ENCODE results near the gene LMO7.
"Not testable (repeated sequence)": the region's sequence is repeated elsewhere in the genome, so short reads cannot be mapped to it uniquely, and the experiment has no call there.

LMO7 gene

DNA sequence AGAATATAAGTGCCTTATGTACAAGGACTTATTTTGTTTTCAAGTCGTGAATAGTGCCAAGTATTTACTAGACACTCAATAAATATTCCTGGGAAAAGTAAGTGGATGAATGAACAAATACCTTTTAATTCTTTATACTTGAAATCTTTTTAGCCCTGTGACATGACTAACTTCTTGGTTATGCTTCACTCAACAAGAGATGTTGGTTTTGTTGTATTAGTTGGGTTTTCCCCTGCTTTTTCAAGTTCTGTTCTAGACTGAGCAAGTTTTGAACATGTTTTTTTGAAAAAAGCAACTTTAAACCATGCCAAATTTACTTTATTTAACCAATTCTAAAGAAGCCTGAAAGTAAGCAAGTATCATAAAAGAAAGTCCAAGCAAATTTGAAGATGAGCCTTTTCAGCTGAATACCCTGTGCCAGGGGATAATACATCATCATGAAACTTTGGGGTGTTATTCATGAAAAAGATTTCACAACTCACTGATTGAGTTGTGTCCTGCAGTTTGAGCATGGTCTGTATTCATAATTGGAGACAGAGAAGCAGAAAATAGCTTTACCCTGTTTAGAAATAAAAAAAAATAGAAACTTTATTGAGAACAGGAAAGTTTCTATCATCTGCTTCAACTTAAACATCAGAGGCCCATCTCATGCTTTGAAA lies 11.1 kb downstream of the LMO7 start:
- no peak for DNase-seq (ENCODE audit: low spot score)

DNA sequence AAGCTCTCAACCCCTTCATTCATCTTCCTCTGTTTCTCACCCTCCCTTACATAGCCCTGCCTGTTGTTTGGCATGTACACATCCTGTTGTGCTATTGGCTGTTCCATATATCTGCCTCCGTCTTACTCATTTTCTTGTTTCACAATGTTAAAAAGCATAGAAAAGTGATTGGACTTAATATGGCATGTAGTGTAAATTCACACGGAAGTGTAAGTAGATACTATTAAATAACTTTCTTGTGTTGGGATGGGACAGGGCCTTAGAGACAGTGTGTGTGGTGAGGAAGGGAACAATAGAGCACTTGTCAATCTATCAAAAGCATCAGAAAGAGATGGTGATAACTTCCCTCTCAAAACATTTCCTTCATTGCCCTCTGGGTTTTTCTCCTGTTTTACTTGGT lies 12.3 kb downstream of the LMO7 start:
- no peak for DNase-seq (ENCODE audit: low spot score)

DNA sequence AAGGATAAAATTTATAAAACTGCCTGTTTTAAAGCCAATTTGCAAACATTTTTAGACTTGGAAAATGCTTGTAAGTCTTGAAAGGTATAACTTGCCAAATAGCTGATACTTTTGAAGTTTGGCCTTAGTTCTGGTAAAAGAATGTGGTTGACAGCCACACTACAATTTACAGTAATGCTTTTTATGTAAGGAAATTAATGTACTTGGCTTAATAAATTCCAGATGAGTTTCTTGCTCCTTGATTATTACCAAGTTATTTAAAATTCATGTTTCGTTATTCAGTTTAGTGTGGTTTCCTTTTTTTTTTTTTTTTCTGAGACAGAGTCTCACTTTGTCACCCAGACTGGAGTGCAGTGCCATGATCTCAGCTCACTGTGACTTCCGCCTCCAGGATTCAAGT lies 14.9 kb downstream of the LMO7 start:
- no peak for DNase-seq (ENCODE audit: low spot score)

DNA sequence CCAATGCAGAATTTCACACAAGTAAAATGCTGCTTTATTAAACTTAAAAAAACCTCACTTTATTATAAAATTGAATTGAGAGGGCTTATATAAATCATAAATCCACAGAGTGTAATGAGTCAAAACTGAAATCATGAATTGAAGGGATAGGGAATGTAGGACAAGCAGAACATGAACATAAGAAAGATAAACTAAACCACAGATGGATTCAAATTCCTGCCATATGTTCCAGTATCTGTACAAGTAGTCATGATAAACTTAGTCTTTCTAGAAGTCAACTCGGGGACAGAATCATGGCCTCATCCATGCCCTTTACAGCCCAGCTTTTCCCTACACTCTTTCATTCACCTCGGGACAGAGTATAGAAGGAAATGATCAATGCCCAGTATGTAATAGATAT lies 16.6 kb downstream of the LMO7 start:
- DNase-seq (ENCODE audit: low spot score), result no peak

DNA sequence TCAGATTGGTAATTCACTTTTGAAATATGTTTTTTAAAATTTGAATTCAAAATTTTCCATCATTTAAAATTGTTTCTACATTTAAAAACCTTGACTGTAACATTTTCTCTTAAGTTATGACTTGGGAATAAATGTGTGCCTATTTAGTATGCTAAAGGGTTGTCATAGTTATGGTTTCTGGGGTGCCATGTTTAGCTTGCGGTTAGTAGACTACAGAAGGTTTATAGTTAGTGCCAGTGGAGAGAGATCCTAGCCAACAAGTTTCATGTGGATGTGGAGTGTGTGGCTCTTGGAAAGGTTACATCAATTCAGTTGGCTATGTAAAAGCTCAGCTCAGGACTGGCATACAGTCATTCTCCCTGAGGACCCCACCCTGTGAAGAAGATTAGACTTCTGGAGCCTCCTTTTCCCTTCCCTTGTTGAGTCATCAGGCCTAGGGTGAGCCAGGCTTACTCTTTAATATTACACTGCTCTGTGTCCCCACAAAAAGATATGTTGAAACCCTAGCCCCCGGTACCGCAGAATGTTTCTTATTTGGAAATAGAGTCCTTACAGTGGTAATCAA lies 20.4 kb downstream of the LMO7 start:
- DNase-seq (ENCODE audit: low spot score), result no peak

DNA sequence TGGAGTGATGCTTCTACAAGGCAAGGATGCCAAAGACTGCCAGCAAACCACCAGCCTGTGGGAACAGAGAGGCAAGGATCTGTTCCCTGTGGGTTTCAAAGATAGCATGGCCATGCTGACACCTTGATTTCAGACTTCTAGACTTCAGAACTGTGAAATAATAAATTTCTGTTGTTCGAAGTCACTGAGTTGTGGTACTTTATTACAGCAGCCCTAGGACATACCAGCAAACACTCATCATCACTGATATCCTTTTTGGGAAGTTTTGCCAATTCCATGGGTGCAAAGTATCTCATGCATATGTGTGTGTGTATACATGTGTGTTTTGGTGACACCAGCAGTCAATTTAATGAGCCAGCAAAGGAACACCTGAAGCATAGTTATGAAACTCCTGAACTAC lies 21.0 kb downstream of the LMO7 start:
- DNase-seq (ENCODE audit: low spot score), result no peak

DNA sequence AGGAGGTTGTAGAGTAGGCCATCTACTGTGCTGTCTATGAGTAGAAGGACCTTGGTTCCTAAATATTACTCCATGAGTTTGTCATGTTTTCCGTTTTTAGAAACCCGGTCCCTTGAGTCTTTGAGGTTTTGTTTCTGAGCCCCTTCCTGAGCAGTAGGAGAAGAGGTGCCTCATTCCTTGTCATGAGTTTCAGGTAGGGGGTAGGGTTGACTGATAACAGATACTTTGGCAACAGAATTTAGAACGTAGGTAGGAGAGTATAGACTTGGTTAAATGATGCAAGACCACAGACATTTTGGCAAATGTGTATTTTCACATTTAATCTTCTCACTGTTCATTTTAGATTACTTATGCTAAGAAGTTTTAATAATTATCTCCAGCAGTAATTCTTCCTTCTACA lies 24.6 kb downstream of the LMO7 start:
- DNase-seq (ENCODE audit: low spot score), result no peak

DNA sequence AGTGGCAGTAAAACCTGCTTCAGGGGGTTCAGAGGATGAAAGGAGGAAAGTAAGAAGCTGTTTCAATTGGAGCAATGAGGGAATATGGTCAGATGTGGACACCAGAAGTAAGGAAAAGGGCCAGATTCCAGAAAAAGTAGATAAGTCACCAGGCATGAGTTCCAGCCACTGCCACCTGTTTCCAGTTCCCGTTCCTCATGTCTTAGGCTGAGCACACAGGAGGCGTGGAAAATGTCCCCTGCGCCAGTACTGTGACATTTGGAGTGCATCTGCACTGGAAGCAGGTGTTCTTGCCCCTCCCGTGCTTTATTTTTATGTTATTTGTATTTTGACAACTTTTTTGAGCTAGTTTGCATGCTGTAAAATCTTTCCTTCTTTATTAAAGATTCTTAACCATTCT lies 25.3 kb downstream of the LMO7 start:
- no peak for DNase-seq (ENCODE audit: low spot score)

DNA sequence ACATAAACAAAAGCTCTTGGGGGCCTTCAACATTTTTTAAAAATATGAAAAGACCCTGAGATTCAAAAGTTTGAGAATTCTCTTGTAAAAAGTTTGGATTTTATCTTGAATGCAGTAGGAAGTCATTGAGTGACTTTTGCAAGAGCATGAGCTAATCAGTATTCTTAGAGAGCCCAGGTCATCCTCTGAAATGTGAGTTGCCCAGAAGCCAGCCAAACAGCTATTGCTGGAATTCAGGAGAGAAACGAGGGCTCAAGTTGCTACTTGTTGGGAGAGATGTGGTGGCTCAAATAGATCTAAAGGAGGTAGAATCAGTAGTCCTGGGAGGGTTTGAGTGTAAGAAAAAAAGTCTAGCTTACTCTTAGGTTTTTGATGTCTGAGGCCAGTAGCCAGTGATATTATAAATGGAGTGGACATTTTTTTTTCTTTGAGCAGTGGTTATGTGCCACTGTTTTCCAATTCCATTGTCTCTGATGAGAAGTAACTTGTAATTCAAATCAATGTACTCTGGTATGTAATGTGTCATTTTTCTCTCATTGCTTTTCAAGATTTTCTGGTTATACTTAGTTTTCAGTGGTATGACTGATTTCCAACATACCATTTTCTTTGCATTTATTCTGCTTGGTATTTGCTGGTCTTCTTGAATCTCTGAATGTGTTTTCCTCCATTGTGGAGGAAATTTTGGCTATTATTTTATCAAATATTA lies 30.7 kb downstream of the LMO7 start:
- DNase-seq (ENCODE audit: low spot score), result no peak

DNA sequence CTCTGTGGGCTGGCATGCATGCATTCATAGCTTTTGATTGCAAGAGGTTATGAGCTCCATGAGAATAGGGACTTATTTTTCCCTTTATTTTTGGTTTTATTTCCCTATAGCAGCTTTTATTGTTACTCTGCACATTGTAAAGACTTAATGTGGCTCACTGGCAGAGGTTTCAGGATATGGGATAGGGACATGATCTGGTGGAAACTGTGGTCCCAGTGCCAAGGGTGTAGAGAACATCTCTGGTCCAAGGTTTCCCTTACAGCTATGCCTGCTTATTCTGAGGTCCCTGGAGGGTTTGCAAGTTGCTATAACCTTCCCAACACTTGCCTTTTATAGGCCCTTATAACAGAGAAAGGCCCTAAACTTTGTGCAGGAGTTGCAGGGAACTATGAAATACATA lies 33.6 kb downstream of the LMO7 start:
- DNase-seq (ENCODE audit: low spot score), result no peak

DNA sequence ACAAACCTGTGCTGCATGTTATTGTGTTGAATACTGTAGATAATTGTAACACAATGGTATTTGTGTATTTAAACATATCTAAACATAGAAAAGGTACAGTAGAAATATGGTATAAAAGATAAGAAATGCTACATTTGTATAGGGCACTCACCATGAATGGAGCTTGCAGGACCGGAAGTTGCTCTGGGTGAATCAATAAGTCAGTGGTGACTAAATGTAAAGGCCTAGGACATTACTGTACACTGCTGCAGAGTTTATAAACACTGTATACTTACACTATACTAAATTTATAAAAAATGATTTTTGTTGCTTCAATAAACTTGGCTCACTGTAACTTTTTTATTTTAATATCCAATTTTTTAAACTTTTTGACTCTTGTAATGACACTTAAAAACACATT lies 34.4 kb downstream of the LMO7 start:
- DNase-seq (ENCODE audit: low spot score), result no peak

DNA sequence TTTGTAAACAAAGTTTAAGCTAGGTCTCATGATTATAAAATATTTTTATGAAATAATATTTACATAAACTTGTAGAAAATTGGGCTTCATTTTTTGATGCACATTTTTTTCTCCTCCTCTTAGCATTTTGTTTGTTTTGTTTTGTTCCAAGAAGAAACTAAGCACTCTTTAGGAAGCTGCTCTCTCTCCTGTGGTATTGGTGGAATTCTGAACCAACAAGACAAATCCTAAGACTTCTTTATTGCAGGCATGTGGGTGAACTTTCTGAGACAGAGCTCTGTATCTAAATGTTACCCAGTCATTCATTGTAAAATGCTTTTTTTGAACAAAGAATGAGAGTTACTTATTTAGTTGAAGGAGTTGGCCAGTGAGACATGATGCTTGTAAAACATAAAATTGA lies 39.3 kb downstream of the LMO7 start:
- no peak for DNase-seq (ENCODE audit: low spot score)

DNA sequence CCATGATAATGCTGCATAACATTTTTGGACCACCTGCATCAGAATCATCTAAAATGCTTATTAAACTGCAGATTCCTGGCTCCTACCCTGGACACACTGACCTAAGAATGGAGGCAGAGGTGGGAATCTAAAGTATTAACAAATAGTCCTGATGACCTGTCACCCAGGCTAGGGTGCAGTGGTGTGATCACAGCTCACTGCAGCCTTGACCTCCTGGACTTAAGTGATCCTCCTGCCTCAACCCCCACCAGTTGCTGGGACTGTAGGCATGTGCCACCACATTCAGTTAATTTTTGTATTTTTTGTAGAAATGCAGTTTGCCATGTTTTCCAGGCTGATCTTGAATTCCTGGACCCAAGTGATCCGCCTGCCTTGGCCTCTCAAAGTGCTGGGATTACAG lies 43.3 kb downstream of the LMO7 start:
- DNase-seq (ENCODE audit: low spot score), result no peak

DNA sequence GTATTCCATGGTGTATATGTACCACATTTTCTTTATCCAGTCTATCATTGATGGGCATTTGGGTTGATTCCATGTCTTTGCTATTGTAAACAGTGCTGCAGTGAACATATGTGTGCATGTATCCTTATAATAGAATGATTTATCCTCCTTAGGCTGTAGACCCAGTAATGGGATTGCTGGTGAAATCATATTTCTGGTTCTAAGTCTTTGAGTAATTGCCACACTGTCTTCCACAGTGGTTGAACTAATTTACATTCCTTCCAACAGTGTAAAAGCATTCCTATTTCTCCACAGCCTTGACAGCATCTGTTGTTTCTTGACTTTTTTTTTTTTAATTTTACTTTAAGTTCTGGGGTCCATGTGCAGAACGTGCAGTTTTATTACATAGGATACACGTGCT lies 44.1 kb downstream of the LMO7 start:
- DNase-seq (ENCODE audit: low spot score), result not testable (repeated sequence)

DNA sequence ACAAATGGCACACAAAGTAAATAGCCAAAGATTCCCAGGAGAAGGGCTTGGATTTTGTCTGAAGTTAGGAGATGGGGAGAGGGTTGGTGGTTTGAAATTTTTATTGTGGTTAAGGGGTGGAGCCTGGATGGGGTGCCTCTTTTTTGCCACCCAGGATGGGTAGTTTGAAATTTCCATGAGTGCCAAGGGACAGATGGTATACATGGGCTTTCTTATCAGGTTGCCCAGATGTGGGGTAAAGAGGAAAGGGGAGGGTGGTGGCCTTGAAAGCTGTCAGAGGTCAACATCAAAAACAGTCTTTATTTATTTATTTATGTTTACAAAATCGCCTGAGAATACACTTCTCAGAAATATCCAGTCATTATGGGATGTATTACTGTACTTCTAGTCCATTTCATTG lies 46.2 kb downstream of the LMO7 start:
- DNase-seq (ENCODE audit: low spot score), result no peak

DNA sequence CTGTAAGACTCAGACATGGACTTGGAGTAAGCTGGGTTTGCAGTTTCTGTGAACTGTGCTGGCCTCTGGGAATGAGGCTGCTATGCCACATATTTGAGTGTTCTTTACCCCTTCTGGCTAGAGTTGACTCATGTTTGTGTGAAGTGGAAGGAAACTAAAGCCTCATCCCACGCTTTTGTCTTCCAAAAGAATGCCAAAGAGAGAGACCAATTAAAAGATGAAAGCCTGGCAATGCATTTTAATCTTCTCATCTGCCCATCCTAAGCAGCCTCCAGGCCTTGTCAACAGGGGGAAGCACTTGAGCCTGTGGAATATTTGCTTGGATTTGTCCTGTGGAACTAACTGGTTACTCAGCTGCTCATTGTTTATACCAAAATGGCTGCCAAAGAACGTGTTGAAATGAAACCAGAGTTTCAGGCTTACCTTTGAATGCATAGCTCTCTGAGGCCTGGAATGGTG lies 49.1 kb downstream of the LMO7 start:
- DNase-seq (ENCODE audit: low spot score), result no peak

DNA sequence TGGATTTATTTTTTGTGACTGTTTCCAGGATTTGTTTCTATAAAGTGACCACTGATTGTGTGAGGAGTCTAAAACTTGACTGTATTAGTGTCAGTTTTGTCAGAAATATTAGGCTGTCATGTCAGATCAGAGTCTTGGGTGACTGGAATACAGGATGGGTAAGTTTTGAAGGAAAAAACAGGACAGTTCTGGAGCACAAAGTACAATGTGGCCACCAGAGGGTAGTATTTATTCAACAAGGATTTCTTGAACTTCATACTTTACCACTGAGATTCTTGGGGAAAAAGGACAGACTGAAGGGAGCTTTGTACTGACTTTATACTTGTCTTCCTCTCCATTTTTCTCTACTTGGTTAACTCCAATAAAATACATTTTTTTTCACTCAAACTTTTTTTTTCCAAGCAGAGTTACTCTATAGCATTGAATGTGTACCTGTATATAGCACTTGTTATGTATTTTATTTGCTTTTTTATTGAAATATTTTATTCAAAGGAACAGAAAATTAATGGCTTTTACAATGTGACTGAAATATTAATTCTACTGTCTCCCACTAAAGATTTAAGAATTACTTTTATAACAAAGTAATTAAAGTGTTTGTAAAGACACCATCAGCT lies 51.1 kb downstream of the LMO7 start:
- DNase-seq (ENCODE audit: low spot score), result no peak

DNA sequence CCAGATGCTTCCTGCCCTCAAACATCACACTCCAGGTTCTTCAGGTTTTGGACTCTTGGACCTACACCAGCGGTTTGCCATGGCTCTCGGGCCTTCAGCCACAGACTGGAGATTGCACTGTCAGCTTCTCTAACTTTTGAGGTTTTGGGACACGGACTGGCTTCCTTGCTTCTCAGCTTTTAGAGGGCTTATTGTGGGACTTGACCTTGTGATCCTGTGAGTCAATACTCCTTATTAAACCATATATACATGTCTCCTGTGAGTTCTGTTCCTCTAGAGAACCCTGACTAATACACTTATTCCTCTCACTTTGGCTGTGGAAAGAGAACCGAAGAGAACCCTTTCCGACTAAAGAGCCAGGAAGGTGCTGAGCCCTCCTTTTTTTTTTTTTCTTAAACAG lies 53.6 kb downstream of the LMO7 start:
- no peak for DNase-seq (ENCODE audit: low spot score)

DNA sequence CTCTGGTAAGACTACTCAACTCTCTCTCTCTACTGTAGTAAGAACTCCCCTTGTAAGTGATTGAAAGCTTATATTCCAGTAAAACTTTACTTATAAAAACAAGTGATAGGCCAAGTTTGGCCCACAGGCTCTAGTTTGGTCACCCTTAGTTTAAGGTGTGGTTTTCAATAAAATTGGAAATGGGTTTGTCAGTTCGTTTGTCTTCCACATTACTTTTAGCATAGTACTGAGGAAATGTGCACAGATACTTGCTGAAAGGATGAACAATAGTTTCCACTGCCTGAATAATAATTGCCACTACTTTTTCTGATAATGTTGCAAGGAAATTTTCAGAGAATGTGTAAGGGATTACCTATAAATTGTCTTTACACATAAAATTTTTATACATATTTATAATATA lies 54.5 kb downstream of the LMO7 start:
- DNase-seq (ENCODE audit: low spot score), result no peak

DNA sequence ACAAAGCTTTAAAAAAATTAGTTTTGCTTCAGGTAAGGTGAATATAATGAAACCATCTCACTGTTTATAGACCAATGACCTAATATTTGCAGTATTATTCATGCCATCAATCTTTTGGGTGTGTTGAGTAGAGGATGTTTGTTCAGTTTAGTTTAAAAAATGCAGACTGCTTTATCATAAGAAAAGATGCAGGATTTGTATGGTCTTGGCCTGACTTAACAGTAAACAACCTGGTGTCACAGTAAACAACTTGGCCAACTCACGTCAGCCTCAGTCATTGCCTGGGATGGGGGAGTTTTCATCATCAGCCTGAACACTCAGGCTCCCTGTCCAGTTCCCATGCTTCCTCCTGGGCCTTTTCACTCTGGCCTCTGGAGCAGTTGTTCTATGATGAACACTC lies 55.1 kb downstream of the LMO7 start:
- no peak for DNase-seq (ENCODE audit: low spot score)

DNA sequence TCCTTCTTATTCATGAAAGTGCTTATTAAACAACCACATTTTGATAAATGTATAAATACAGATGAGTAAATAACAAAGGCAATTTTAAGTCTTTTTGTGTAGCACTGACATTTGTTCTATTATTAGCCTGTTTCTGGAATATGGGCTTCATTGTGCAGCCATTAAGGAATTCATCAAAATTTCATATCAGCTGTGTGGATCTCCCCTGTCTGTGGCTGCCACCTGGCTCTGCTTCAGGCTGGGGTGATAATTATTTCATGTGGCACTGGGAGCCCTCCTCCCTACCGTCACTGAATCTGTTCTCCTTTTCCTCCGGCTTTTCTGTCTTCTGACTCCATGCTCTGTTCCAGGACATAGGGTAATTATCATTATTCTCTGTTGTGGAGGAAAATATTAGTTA lies 57.1 kb downstream of the LMO7 start:
- DNase-seq (ENCODE audit: low spot score), result no peak

DNA sequence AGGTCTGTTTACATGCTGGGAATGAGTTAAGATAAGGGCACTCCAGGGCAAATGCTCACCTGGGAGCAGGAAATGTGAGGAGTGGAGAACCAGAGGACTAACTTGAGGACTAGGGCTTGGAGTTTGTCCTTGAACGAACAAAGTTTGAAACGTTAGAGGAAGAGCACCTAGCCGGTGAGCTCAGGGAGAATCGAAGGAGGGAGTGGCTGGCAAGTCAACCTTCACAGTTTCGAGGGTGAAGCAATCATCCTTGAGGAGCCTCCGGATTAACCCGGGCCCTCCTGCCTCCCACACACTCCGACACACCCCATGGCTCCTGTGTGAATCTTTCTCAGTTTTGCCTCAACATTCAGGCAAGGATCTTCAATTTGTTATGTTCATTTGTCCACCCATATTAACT lies 58.6 kb downstream of the LMO7 start:
- no peak for DNase-seq (ENCODE audit: low spot score)

DNA sequence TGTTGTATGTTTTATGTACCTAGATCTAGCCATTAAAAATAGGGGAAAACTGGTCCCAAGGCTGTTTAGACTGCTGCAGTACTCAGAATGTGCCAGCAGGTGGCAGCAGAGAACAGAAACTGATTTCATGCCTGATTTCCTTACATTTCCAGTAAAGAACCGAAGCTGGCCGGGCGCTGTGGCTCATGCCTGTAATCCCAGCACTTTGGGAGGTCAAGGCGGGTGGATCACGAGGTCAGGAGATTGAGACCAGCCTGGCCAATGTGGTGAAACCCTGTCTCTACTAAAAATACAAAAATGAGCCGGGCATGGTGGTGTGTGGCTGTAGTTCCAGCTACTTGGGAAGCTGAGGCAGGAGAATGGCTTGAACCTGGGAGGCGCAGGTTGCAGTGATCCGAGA lies 59.8 kb downstream of the LMO7 start:
- peak; percentile 77 for DNase-seq (ENCODE audit: low spot score)
